HepG2 (cell line): ENCODE data around the gene BCL2. TPM values are rescaled to one million over a fixed set of nuclear protein-coding genes. Genes with fewer than 3 reads are reported as not detected.

Source experiments
- ATAC-seq: fragments of 200-7000 bp; cut with Tn5 transposase; 3 replicates; pipeline ENCODE4 v1.9.1; 2020; ENCODE audit warnings: mild to moderate bottlenecking, moderate library complexity
- BruUV-seq: library from RNA; stranded (reverse); fragments of 400-500 nt; replicated peaks from 2 replicates; lab custom pipeline; 2021; lab: Mats Ljungman, UMichigan
- CTCF ChIA-PET: fragments of 300-600 bp; formaldehyde crosslinking; extraction: SDS; loops from one replicate; lab custom pipeline; 2021; ENCODE audit warnings: low total read pairs, inconsistent platforms, low intra/inter-chr PET ratio; lab: Yijun Ruan, JAX
- POLR2A ChIA-PET: fragments of 350-600 bp; sonication (Branson Sonifier 250); formaldehyde crosslinking; loops from one replicate; lab custom pipeline; 2020; ENCODE audit warnings: antibody characterized with exemption, inconsistent platforms; lab: Yijun Ruan, JAX
- DNase-seq: peaks from one replicate; pipeline ENCODE4 v3.0.0-alpha.2; 2015; ENCODE audit warnings: low spot score
- FAIRE-seq: peaks from 3 replicates; lab custom pipeline; 2011; peaks lifted over from hg19 to GRCh38; lab: Jason Lieb, UNC
- H2AFZ ChIP-seq: one replicate; pipeline ENCODE4 v1.6.1; 2011; ENCODE audit warnings: low read length, inconsistent platforms
- H3K27ac ChIP-seq: fragments of 300-600 bp; 3 replicates; pipeline ENCODE4 v1.8.0; 2011; ENCODE audit warnings: mixed run types, mild to moderate bottlenecking, mixed read lengths, low read length, inconsistent platforms; ENCODE audit not compliant: insufficient read depth; ENCODE audit errors: extremely low read length
- H3K27me3 ChIP-seq, 2 experiments: fragments of 200-600 bp in 1 of 2; 2 replicates in 1 of 2; 3 replicates in 1 of 2; pipeline versions ENCODE4 v1.6.0 to v1.8.0; 2011; ENCODE audit warnings: low read length in 2 of 2, mild to moderate bottlenecking in 2 of 2, moderate library complexity in 2 of 2, inconsistent platforms in 1 of 2; ENCODE audit not compliant: insufficient read depth in 2 of 2, control insufficient read depth in 1 of 2
- H3K36me3 ChIP-seq, 2 experiments: fragments of 200-600 bp in 1 of 2; replicated peaks in 1 of 2; 2 replicates in 1 of 2; 3 replicates in 1 of 2; pipeline versions ENCODE4 v1.5.1 to v1.8.0; 2011; ENCODE audit warnings: low read length in 2 of 2, inconsistent platforms in 1 of 2; ENCODE audit not compliant: insufficient read depth in 2 of 2, control insufficient read depth in 1 of 2
- H3K4me1 ChIP-seq: 2 replicates; pipeline ENCODE4 v1.5.1; 2012; ENCODE audit warnings: low read length, inconsistent platforms; ENCODE audit not compliant: insufficient read depth
- H3K4me2 ChIP-seq: 2 replicates; pipeline ENCODE4 v1.6.0; 2011; ENCODE audit warnings: low read depth, low read length, inconsistent platforms
- H3K4me3 ChIP-seq, 3 experiments: fragments of 200-600 bp in 1 of 3; sonication (generic), shearing (Covaris generic) in 1 of 3; replicated peaks in 1 of 3; 2 replicates each; pipeline ENCODE4 v1.5.1; 2011 to 2016; ENCODE audit warnings: low read length in 3 of 3, inconsistent platforms in 2 of 3, low read depth in 2 of 3, mild to moderate bottlenecking in 2 of 3, control low read depth in 1 of 3, mixed read lengths in 1 of 3; ENCODE audit not compliant: insufficient read depth in 1 of 3
- H3K79me2 ChIP-seq: one replicate; pipeline ENCODE4 v1.6.1; 2011; ENCODE audit warnings: low read length, inconsistent platforms; ENCODE audit not compliant: insufficient read depth
- H3K9ac ChIP-seq: 2 replicates; pipeline ENCODE4 v1.6.0; 2011; ENCODE audit warnings: mild to moderate bottlenecking, low read depth, low read length, inconsistent platforms; ENCODE audit not compliant: insufficient read depth
- H3K9me3 ChIP-seq: 2 replicates; pipeline ENCODE4 v1.5.1; 2012; ENCODE audit warnings: mild to moderate bottlenecking, low read length
- H4K20me1 ChIP-seq: 2 replicates; pipeline ENCODE4 v1.6.0; 2011; ENCODE audit warnings: inconsistent platforms, mild to moderate bottlenecking, low read length, moderate library complexity; ENCODE audit not compliant: insufficient read depth
- GTF2F1 ChIP-seq: fragments of 150-350 bp; IDR thresholded peaks from 2 replicates; pipeline ENCODE4 v1.6.1; 2014; ENCODE audit warnings: low read length
- MEF2D ChIP-seq: sonication (generic); formaldehyde crosslinking; IDR thresholded peaks from 2 replicates; pipeline ENCODE4 v1.5.1; 2020; ENCODE audit warnings: mild to moderate bottlenecking, missing genetic modification reagents
- PCBP2 ChIP-seq: fragments of 200-400 bp; formaldehyde crosslinking; optimal IDR thresholded peaks from 2 replicates; pipeline ENCODE3; 2018; ENCODE audit warnings: low read length, low read depth; ENCODE audit not compliant: poor library complexity, severe bottlenecking
- RARA ChIP-seq: IDR thresholded peaks from 2 replicates; pipeline ENCODE4 v1.6.1; 2016; ENCODE audit warnings: missing genetic modification reagents, missing compliant biosample characterization
- SNAPC2 ChIP-seq: sonication (generic); formaldehyde crosslinking; IDR thresholded peaks from 2 replicates; pipeline ENCODE4 v1.8.1; 2022; ENCODE audit warnings: mild to moderate bottlenecking, missing genetic modification reagents
- TRIM24 ChIP-seq: sonication (generic); formaldehyde crosslinking; IDR thresholded peaks from 2 replicates; pipeline ENCODE4 v1.8.0; 2022; ENCODE audit warnings: mild to moderate bottlenecking, missing genetic modification reagents
- ZBTB38 ChIP-seq: sonication (generic); formaldehyde crosslinking; IDR thresholded peaks from 2 replicates; pipeline ENCODE4 v1.5.1; 2020; ENCODE audit warnings: mild to moderate bottlenecking, missing genetic modification reagents
- ZNF572 ChIP-seq: sonication (generic); formaldehyde crosslinking; IDR thresholded peaks from 2 replicates; pipeline ENCODE4 v1.5.1; 2020; ENCODE audit warnings: mild to moderate bottlenecking, missing genetic modification reagents
- ZNF691 ChIP-seq: sonication (generic); formaldehyde crosslinking; IDR thresholded peaks from 2 replicates; pipeline ENCODE4 v1.4.0; 2020; ENCODE audit warnings: missing genetic modification reagents, low read depth, mild to moderate bottlenecking, borderline replicate concordance
- WGBS: methylation state at CpG from one replicate; pipeline ENCODE4 v1.1.6; 2017; ENCODE audit warnings: low lambda C conversion rate; 5-methylcytosine and 5-hydroxymethylcytosine counted together
- in situ Hi-C: cut with HindIII; loops from 2 replicates; pipeline ENCODE4 v1.10.0; 2017; ENCODE audit warnings: low pct_unique_long_range_greater_than_20kb; ENCODE audit not compliant: extremely low pct_ligation_motif_present
- intact Hi-C: fragments of 100-400 bp; cut with micrococcal nuclease; formaldehyde crosslinking; loops from one replicate; pipeline ENCODE4 v1.10.0; 2022; ENCODE audit not compliant: unreplicated experiment
- polyA plus RNA-seq, 8 experiments: library from polyadenylated mRNA; depleted of rRNA in 3 of 8; stranded (reverse) in 7 of 8; unstranded in 1 of 8; fragments of >200 nt; fragmentation: Illumina TruSeq in 4 of 8; extraction: Trizol in 4 of 8; gene quantifications; 2 replicates each; pipeline versions ENCODE4 v1.2.1 to v1.2.3, GENCODE V29; 2011 to 2016; ENCODE audit warnings: low read depth in 4 of 8, missing spikeins in 1 of 8, mixed read lengths in 1 of 8; ENCODE audit not compliant: insufficient read depth in 1 of 8
- total RNA-seq, 5 experiments: library from RNA; depleted of rRNA; stranded (reverse); fragments of >200 nt; fragmentation: Illumina TruSeq; extraction: Trizol; gene quantifications; 2 replicates each; pipeline ENCODE4 v1.2.3, GENCODE V29; 2016; ENCODE audit warnings: low read depth in 1 of 5

The BCL2 gene
- total and polyA plus RNA-seq, 2 of the 13 experiments (the other 11 are each of a cell fraction or from before 2014, with no cell fraction given) = 0.07 to 0.53 TPM

GRCh38 chr18:63326011-63326410 is 6.4 kb upstream of the BCL2 start:
- Histone ChIP-seq H3K4me2 (no peak overlapping the region), H3K27ac (no peak overlapping the region), H3K4me3 (no peak overlapping the region), H3K27me3 (no peaks in the 10 kb centered on the region), H3K79me2 (no peaks in the 10 kb centered on the region), H2AFZ (no peak overlapping the region), H3K9me3 (no peaks in the 10 kb centered on the region), H4K20me1 (no peaks in the 10 kb centered on the region), H3K36me3 (0 out of 5 replicates have a peak, but pooled peaks cover 0 to 8% of the 10 kb centered on the region in 2 experiments), H3K9ac (no peak overlapping the region), H3K4me1 (peaks cover 16% of the 10 kb centered on the region)
- DNase-seq (no peak), ATAC-seq (no peak), FAIRE-seq (no peak)
- ChIA-PET POLR2A (interaction anchor here (1.4 kb wide), 1 partner anchor 41 kb away, joined by 3 read pairs; the partner anchor contains the start of gene KDSR), CTCF (no interaction called here)
- intact Hi-C loops = no loop called here
- no TSS peak for BruUV-seq
- in situ Hi-C loops = no loop called here
- TF ChIP-seq PCBP2 = no peak
- TF ChIP-seq GTF2F1 = no peak
- TF ChIP-seq MEF2D (CRISPR knock-in tag) = no peak
- no peak for TF ChIP-seq TRIM24
- TF ChIP-seq ZNF572 (CRISPR knock-in tag) = no peak
- TF ChIP-seq ZNF691 (CRISPR knock-in tag) = no peak
- TF ChIP-seq ZBTB38 (CRISPR knock-in tag) = no peak
- TF ChIP-seq RARA (CRISPR knock-in tag) = no peak
- TF ChIP-seq SNAPC2 (CRISPR knock-in tag) = no peak
- 78% methylated on average over 5 of the region's 5 CpGs for WGBS
